Activated naive CD4-positive, alpha-beta T cell treated with anti-CD3 and anti-CD28 coated beads for 36 hours (primary cell): ENCODE results near the gene COX19. TPM values are rescaled to one million over a fixed set of nuclear protein-coding genes. Genes with fewer than 3 reads are reported as not detected.

Experiments
- CTCF ChIA-PET: fragments of 350-600 bp; sonication (Branson Sonifier 250); formaldehyde crosslinking; loops from one replicate; lab custom pipeline; 2021; ENCODE audit warnings: antibody characterized with exemption; lab: Charles Lee
- DNase-seq: peaks from one replicate; pipeline ENCODE4 v3.0.0-alpha.2; 2020
- H3K27ac Mint-ChIP-seq: one replicate; pipeline ENCODE4 v1.8.0; 2021; ENCODE audit warnings: mild to moderate bottlenecking, mixed read lengths
- H3K27me3 Mint-ChIP-seq: one replicate; pipeline ENCODE4 v1.8.0; 2021; ENCODE audit warnings: low read depth, mixed read lengths
- H3K36me3 Mint-ChIP-seq: one replicate; pipeline ENCODE4 v1.8.0; 2021; ENCODE audit warnings: low read depth, mixed read lengths
- H3K4me1 Mint-ChIP-seq: one replicate; pipeline ENCODE4 v1.8.0; 2021; ENCODE audit warnings: low read depth, mixed read lengths
- H3K4me3 Mint-ChIP-seq: one replicate; pipeline ENCODE4 v1.8.0; 2021; ENCODE audit warnings: mild to moderate bottlenecking, moderate library complexity, mixed read lengths
- H3K9me3 Mint-ChIP-seq: one replicate; pipeline ENCODE4 v1.8.0; 2021; ENCODE audit warnings: mixed read lengths
- intact Hi-C: fragments of 100-400 bp; cut with micrococcal nuclease; formaldehyde crosslinking; loops from one replicate; pipeline ENCODE4 v1.15.1; 2023
- total RNA-seq, 2 experiments: library from RNA; stranded (reverse); gene quantifications; one replicate each; pipeline ENCODE4 v1.2.3, GENCODE V29; 2021

Gene COX19
- total RNA-seq, 2 experiments from 2014 or later = 12.6 to 15.2 TPM

DNA sequence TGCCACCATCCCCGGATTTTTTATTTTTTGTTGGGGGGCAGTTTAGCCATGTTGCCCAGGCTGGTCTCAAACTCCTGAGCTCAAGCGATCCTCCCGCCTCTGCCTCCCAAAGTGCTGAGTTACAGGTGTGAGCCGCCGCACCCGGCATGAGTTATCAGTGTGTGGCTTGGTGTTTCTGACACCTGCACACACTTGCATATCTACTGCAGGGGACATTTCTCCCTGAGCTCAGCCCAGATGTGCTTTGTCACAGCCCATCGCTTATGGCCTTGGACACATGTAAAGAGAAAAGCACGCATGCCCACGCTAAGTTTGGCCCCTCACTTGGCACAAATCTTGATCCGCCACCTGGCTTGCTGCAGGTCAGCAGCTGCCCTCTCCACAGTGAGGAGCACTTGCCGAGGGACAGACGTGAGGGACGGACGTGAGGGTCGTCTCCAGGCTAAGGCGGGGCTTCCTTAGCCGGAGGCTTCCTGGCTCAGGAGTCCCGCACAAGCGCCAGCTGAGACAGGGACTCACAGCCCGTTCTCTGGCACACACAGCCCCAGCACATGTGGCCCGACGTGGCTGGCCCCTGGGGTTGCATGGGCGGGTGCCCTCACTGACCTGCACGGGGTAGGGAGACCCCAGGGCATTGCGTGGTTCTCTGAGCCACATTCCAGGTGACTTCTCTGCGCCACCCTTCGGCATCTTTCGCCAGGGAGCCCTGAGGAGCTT, 19.4 kb upstream of the COX19 start:
- H3K27ac Mint-ChIP-seq = no peak overlapping the region
- CTCF ChIA-PET = interaction anchor here (0.6 to 6.1 kb wide), 12 partner anchors 12 to 181 kb away, joined by 3 to 157 read pairs (median 14); partner anchors contain the start of genes COX19, GPER1 and GPR146
- no peaks in the 10 kb centered on the region for H3K9me3 Mint-ChIP-seq
- peaks cover 3% of the 10 kb centered on the region for H3K4me1 Mint-ChIP-seq
- DNase-seq = no peak
- intact Hi-C loops = no loop called here
- no peaks in the 10 kb centered on the region for H3K27me3 Mint-ChIP-seq
- H3K36me3 Mint-ChIP-seq = peaks cover 2% of the 10 kb centered on the region
- no peak overlapping the region for H3K4me3 Mint-ChIP-seq

DNA sequence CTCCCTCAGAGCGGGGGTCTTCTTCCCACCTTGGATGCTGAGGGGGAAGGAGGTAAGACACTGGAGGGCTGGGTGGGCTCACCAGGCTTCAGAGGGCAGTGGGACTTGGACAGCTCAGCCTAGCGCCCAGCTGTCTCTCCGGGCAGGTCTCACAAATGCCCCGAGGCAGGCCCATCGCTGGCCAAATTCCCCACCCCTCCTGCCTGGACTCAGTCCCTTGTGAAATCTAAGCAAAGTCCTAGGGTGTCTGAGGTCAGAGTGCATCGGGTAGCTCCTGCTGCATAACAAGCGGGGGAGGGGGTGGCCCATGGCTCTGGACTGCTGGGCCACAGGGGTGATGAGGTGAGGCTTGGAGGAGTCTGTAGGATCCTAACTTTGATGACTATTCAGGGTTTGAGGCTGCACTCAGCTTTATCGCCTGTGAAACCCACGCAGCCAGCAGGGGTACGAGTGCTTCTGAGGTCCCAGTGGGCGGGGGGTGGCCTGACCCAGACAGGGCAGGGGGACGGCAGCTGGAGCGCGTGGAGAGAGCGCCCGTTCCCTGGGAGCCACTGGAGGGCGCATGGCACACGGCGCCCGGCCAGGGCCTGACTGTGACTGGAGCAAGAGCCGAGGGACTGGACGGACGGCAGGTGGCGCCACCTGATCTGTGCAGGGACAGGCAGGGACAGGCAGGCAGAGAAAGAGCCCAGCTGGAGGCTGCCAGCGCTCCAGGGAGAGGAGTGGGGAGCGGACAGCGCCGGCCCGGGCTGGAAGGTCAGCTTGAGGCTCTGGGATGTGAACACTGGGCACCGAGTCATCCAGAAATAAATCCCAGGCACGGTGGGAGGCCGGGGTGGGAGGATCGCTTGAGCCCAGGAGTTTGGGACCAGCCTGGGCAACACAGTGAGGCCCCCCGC, 17.6 kb upstream of the COX19 start:
- Mint-ChIP-seq H3K4me3 (no peak overlapping the region), H3K36me3 (peaks cover 2% of the 10 kb centered on the region), H3K4me1 (peaks cover 3% of the 10 kb centered on the region), H3K27ac (no peak overlapping the region), H3K9me3 (no peaks in the 10 kb centered on the region), H3K27me3 (no peaks in the 10 kb centered on the region)
- CTCF ChIA-PET = interaction anchor here (0.6 to 6.1 kb wide), 39 partner anchors 8 to 234 kb away, joined by 3 to 157 read pairs (median 4); partner anchors contain the start of genes COX19, CYP2W1, GPER1 and GPR146
- peak; percentile 97 for DNase-seq
- intact Hi-C loops = loop anchor here (1.0 kb wide), 3 partner anchors 72 to 183 kb away; no protein-coding TSS in a partner anchor

DNA sequence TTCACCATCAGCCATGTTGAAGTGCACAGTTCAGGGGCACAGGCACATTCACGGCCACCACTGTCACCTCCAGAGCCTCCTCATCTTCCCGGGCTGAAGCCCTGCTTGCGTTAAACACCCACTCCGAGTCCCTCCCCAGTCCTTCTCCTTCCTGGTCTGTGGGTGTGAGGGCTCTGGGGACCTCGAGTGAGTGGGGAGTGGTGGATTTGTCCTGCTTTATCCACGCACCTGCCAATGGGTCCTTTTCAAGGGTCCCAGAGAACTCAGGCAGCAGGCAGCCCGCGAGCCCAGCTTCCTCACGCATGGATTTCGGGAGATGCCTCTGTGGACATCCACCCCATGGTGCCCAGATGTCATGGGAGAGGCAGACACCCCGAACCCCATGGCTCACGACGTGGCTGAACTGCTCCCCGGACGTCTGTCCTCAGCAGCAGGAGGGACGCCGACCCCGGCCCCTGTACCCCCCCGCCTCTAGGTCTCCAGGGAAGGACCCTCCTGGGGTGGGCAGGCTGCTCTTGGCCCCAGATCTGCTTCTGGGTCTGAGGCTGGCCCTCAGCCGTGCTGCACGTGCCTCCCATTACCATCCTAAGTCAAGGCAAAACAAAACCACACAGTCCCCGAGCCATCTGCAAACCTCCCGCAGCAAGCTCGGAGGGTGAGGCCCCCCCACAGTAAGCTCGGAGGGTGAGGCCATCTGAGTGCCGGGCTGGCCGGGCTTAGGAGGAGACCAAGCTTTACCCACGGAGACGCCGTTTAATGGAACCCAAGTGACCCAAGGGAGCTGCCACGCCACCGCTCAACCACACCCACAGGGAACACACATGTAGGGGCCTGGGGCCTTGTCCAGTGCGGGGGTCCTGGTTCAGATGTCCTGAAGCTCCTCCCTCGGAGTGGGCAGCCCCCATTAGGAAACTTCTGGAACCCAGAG, 16.6 kb upstream of the COX19 start:
- intact Hi-C loops = no loop called here
- no peaks in the 10 kb centered on the region for H3K9me3 Mint-ChIP-seq
- no peaks in the 10 kb centered on the region for H3K36me3 Mint-ChIP-seq
- CTCF ChIA-PET = interaction anchor here (0.5 to 6.1 kb wide), 24 partner anchors 10 to 235 kb away, joined by 3 to 157 read pairs (median 8); partner anchors contain the start of genes COX19, CYP2W1, GPER1 and GPR146
- DNase-seq = no peak
- peaks cover 3% of the 10 kb centered on the region for H3K4me1 Mint-ChIP-seq
- no peak overlapping the region for H3K27ac Mint-ChIP-seq
- no peak overlapping the region for H3K4me3 Mint-ChIP-seq
- H3K27me3 Mint-ChIP-seq = no peaks in the 10 kb centered on the region

DNA sequence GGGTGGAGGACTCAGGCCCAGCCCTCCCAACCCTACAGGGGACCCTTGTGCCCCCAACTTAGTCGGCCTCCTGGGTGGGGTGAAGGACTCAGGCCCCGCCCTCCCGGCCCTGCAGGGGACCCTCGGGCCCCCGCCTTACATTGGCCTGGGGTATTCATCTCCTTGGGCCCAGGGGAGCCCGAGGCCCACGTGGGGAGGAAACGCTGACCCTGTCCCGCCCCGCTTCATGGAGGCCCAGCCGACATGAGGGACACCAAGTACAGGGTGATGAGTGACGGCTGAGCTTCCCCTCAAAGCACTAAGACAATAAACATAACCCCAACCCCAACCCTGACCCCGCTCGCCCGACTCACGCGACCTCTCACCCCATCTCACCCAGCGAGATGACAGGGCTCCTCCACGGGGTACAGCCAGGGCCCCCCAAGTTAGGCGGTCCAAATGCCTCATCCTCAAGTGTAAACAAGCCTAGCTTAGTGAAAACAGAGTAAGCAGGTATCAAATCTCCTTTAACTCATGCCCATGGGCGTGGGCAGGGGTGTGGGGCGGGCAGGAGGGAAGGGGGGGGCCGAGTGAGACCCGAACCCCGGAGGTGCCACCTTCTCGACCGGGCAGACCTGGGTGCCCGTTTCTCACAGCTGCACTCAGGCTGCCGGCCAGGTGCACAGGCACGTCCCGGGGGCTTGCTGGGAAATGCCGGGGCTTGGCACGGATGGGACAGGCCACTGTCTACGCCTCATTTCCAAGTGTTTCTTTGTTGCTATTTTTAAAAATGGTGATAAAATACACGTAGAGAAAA, 15.8 kb upstream of the COX19 start:
- intact Hi-C loops = no loop called here
- no peak for DNase-seq
- H3K27me3 Mint-ChIP-seq = peaks cover 5% of the 10 kb centered on the region
- H3K4me1 Mint-ChIP-seq = peaks cover 3% of the 10 kb centered on the region
- H3K4me3 Mint-ChIP-seq = no peak overlapping the region
- H3K9me3 Mint-ChIP-seq = no peaks in the 10 kb centered on the region
- H3K27ac Mint-ChIP-seq = no peak overlapping the region
- no peaks in the 10 kb centered on the region for H3K36me3 Mint-ChIP-seq
- CTCF ChIA-PET = interaction anchor here (1.0 to 4.3 kb wide), 2 partner anchors 74 to 96 kb away, joined by 4 to 34 read pairs; partner anchors contain the start of gene GPER1

DNA sequence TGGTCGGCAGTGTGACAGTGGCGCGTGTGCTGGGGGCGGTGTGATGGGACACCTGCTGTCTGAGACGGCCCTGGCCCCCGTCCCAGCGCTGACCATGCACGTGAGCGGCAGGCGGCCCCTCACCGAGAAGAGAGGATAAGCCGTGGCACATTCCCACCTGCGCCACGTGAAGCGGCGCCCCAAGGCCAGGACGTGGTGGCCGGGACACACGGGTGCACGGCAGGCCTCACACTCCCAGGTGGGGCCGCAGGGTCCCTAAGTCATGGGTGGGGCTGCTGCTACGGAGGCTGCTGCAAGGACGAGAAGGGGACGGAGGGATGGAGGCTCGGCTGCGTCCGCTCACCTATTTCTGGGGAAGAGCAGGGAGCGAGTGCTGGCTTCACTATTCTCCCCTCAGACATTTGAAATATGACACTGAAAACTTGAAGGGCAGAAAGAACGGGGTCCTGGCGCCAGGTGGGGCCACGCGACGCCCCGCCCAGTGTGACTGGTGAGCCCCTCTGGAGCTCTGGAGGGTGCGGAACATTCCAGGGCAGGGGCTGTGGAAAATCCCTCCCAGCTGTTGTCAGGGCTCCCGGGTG, 15.1 kb upstream of the COX19 start:
- intact Hi-C loops = no loop called here
- Mint-ChIP-seq H3K27me3 (peaks cover 8% of the 10 kb centered on the region), H3K36me3 (no peaks in the 10 kb centered on the region), H3K4me3 (no peak overlapping the region), H3K27ac (no peak overlapping the region), H3K4me1 (peaks cover 3% of the 10 kb centered on the region), H3K9me3 (no peaks in the 10 kb centered on the region)
- CTCF ChIA-PET = interaction anchor here (0.5 to 1.0 kb wide), 2 partner anchors 40 to 75 kb away, joined by 4 read pairs; no protein-coding TSS in a partner anchor
- no peak for DNase-seq

DNA sequence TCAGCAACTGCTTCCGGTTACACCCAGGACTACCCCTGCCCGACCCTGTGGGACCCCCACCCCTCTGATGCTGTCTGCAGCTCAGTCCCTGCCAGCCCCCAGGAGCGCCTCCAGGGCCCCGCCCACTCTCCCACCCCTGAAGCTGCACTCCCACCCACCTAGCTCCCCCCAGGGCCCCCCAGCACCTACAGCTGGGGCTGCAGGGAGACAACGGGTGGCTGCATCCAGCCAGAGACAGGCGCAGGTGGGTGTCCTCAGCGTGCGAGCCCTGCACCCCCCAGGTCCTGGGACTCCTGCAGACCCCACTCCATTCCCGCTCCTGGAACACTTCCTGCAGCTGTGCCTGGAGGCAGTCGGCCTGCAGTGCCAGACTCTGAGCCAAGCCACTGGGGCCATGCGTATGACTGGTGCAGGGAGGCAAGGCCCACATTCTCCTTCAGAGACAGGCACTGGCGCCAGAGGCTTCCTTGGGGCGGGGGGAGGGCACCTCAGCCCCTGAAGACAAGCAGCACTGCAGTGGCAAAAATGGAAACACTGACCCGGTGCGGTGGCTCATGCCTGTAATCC, 13.7 kb upstream of the COX19 start:
- intact Hi-C loops = no loop called here

DNA sequence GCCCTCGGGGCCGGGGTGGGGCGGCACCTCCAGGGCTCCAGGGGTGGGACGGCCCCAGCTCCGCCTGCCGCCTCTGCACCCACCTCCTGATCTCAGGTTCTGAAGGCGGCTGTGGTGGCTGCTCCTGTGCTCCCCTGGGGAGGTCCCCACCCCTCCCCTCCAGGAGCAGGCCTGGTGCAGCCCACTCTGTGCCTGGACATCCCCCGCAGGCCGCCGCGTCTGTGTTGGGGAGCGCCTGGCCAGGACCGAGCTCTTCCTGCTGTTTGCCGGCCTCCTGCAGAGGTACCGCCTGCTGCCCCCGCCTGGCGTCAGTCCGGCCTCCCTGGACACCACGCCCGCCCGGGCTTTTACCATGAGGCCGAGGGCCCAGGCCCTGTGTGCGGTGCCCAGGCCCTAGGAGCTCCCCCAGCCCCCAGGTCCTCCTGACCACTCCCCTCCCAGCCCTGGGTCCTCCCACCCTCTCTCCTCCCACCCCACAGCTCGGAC, 13.1 kb upstream of the COX19 start:
- no peaks in the 10 kb centered on the region for H3K36me3 Mint-ChIP-seq
- intact Hi-C loops = no loop called here
- DNase-seq = no peak
- peaks cover 9% of the 10 kb centered on the region for H3K27me3 Mint-ChIP-seq
- no peak overlapping the region for H3K27ac Mint-ChIP-seq
- peaks cover 3% of the 10 kb centered on the region for H3K4me1 Mint-ChIP-seq
- H3K9me3 Mint-ChIP-seq = no peaks in the 10 kb centered on the region
- CTCF ChIA-PET = no interaction called here
- no peak overlapping the region for H3K4me3 Mint-ChIP-seq

More for the DNA sequence above, 13.7 kb upstream of the COX19 start:
- no peaks in the 10 kb centered on the region for H3K9me3 Mint-ChIP-seq
- no peak overlapping the region for H3K27ac Mint-ChIP-seq
- H3K4me1 Mint-ChIP-seq = peaks cover 3% of the 10 kb centered on the region
- no peak overlapping the region for H3K4me3 Mint-ChIP-seq
- no peaks in the 10 kb centered on the region for H3K36me3 Mint-ChIP-seq
- H3K27me3 Mint-ChIP-seq = peaks cover 9% of the 10 kb centered on the region
- DNase-seq = no peak
- CTCF ChIA-PET = interaction anchor here (0.8 kb wide), 1 partner anchor 76 kb away, joined by 3 read pairs; no protein-coding TSS in a partner anchor

DNA sequence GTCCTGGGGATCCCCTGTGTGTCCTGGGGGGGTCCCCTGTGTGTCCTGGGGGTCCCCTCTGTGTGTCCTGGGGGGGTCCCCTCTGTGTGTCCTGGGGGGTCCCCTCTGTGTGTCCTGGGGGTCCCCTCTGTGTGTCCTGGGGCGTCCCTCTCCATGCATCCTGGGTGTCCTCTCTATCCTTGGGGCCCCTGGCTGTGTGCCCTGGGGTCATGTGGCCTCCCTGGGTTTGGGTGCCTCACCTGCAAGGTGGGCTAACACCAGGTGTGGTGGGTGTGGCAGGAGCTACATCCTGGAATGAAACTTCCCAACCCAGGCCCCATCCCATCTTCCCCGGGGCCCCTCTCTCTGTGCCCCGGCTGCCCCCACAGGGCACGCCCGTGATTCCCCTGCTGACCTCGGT, 12.6 kb upstream of the COX19 start:
- DNase-seq = no peak
- Mint-ChIP-seq H3K27me3 (peaks cover 9% of the 10 kb centered on the region), H3K27ac (no peak overlapping the region), H3K4me1 (peaks cover under 1% of the 10 kb centered on the region), H3K9me3 (no peaks in the 10 kb centered on the region), H3K36me3 (no peaks in the 10 kb centered on the region), H3K4me3 (no peak overlapping the region)
- intact Hi-C loops = no loop called here
- CTCF ChIA-PET = interaction anchor here (0.6 kb wide), 1 partner anchor 77 kb away, joined by 3 read pairs; no protein-coding TSS in a partner anchor

DNA sequence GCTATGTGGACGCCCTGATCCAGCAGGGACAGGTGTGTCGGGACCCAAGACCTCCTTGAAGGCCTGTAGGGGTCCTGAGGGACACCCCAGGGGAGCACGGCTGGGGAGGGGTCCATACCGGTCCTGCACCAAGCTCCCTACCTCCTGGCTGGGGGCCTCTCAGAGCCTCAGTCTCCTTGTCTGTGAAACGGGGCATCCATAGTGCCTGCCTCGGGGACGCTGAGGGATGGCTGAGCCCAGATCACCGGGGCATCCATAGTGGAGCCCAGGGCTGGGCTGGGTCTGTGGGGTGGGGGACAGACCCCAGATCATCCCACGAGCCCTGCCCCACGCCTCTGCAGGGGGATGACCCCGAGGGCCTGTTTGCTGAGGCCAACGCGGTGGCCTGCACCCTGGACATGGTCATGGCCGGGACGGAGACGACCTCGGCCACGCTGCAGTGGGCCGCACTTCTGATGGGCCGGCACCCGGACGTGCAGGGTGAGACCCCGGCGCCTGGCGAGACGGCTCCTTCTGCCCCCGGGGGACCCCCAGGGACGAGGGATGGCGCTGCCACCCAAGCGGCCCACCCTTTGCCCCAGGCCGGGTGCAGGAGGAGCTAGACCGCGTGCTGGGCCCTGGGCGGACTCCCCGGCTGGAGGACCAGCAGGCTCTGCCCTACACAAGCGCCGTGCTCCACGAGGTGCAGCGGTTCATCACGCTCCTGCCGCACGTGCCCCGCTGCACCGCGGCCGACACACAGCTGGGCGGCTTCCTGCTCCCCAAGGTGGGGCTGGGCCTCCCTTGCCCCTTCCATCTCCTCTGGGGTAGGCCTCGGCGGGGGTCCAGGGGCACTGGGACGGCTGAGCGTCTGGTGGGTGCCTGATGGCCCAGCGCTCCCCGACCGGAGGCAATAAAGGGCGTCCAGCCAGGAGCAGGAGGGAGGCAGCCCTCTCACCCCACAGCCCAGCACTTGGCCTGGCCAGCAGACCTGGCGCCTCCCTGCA, 11.7 kb upstream of the COX19 start:
- H3K4me1 Mint-ChIP-seq = no peaks in the 10 kb centered on the region
- no peak for DNase-seq
- no peaks in the 10 kb centered on the region for H3K36me3 Mint-ChIP-seq
- no peaks in the 10 kb centered on the region for H3K9me3 Mint-ChIP-seq
- peaks cover 9% of the 10 kb centered on the region for H3K27me3 Mint-ChIP-seq
- no peak overlapping the region for H3K27ac Mint-ChIP-seq
- no peak overlapping the region for H3K4me3 Mint-ChIP-seq
- intact Hi-C loops = no loop called here
- CTCF ChIA-PET = interaction anchor here (0.6 kb wide), 1 partner anchor 78 kb away, joined by 3 read pairs; no protein-coding TSS in a partner anchor
